ENCODE results near the gene CHPF. TPM values are rescaled to one million over a fixed set of nuclear protein-coding genes. Genes with fewer than 3 reads are reported as not detected.

Gene CHPF
- total and polyA plus RNA-seq, 9 donors = 46.1 to 74.6 (median 61.9) TPM

GRCh38 chr2:219506802-219507526 is 36.6 kb downstream of the CHPF start:
- WGBS (ENCODE audit: insufficient coverage) = 34% methylated on average over 5 of the region's 17 CpGs
- peak; percentile 61 for DNase-seq
- H3K4me1 ChIP-seq (ENCODE audit: control insufficient read depth, insufficient read depth, low read length) = peaks cover 67% of the 10 kb centered on the region

GRCh38 chr2:219506153-219506801 is 37.3 kb downstream of the CHPF start:
- H3K27ac ChIP-seq (ENCODE audit: low read length) = peak overlapping the region; percentile 69
- 71% methylated on average over 23 of the region's 23 CpGs for WGBS (ENCODE audit: insufficient coverage)
- DNase-seq = no peak
- H3K9me3 ChIP-seq (replicated peaks; ENCODE audit: control insufficient read depth, low read depth, low read length) = no peaks in the 10 kb centered on the region
- H3K4me1 ChIP-seq (ENCODE audit: control insufficient read depth, insufficient read depth, low read length) = peaks cover 67% of the 10 kb centered on the region
- no peak overlapping the region for H3K4me3 ChIP-seq (ENCODE audit: low read length)
- peaks cover 26% of the 10 kb centered on the region for H3K27me3 ChIP-seq (ENCODE audit: control insufficient read depth, insufficient read depth, low read length)
- peaks cover 54% of the 10 kb centered on the region for H3K36me3 ChIP-seq (ENCODE audit: control insufficient read depth, insufficient read depth, low read length)

More at GRCh38 chr2:219506802-219507526, 36.6 kb downstream of the CHPF start:
- Histone ChIP-seq H3K27ac (ENCODE audit: low read length) (peak overlapping the region; percentile 69), H3K27me3 (ENCODE audit: control insufficient read depth, insufficient read depth, low read length) (peaks cover 31% of the 10 kb centered on the region), H3K9me3 (replicated peaks; ENCODE audit: control insufficient read depth, low read depth, low read length) (no peaks in the 10 kb centered on the region), H3K36me3 (ENCODE audit: control insufficient read depth, insufficient read depth, low read length) (peaks cover 47% of the 10 kb centered on the region), H3K4me3 (ENCODE audit: low read length) (no peak overlapping the region)

- 91% methylated on average over 5 of the region's 9 CpGs for WGBS (ENCODE audit: insufficient coverage)
- Histone ChIP-seq H3K4me3 (ENCODE audit: low read length) (no peak overlapping the region), H3K9me3 (replicated peaks; ENCODE audit: control insufficient read depth, low read depth, low read length) (no peaks in the 10 kb centered on the region), H3K36me3 (ENCODE audit: control insufficient read depth, insufficient read depth, low read length) (peaks cover 55% of the 10 kb centered on the region), H3K27me3 (ENCODE audit: control insufficient read depth, insufficient read depth, low read length) (peaks cover 19% of the 10 kb centered on the region), H3K4me1 (ENCODE audit: control insufficient read depth, insufficient read depth, low read length) (peaks cover 65% of the 10 kb centered on the region), H3K27ac (ENCODE audit: low read length) (no peak overlapping the region)
- DNase-seq = no peak
Observed at GRCh38 chr2:219505585-219505984, 38.0 kb downstream of the CHPF start.

GRCh38 chr2:219502618-219503017 is 41.0 kb downstream of the CHPF start:
- peaks cover 5% of the 10 kb centered on the region for H3K27me3 ChIP-seq (ENCODE audit: control insufficient read depth, insufficient read depth, low read length)
- H3K36me3 ChIP-seq (ENCODE audit: control insufficient read depth, insufficient read depth, low read length) = peaks cover 55% of the 10 kb centered on the region
- H3K4me1 ChIP-seq (ENCODE audit: control insufficient read depth, insufficient read depth, low read length) = peaks cover 59% of the 10 kb centered on the region
- no peak overlapping the region for H3K4me3 ChIP-seq (ENCODE audit: low read length)
- no peak overlapping the region for H3K27ac ChIP-seq (ENCODE audit: low read length)
- DNase-seq = no peak
- no peaks in the 10 kb centered on the region for H3K9me3 ChIP-seq (replicated peaks; ENCODE audit: control insufficient read depth, low read depth, low read length)

- Histone ChIP-seq H3K4me3 (ENCODE audit: low read length) (no peak overlapping the region), H3K27ac (ENCODE audit: low read length) (no peak overlapping the region), H3K4me1 (ENCODE audit: control insufficient read depth, insufficient read depth, low read length) (peaks cover 59% of the 10 kb centered on the region), H3K36me3 (ENCODE audit: control insufficient read depth, insufficient read depth, low read length) (peaks cover 53% of the 10 kb centered on the region), H3K27me3 (ENCODE audit: control insufficient read depth, insufficient read depth, low read length) (peaks cover 12% of the 10 kb centered on the region), H3K9me3 (replicated peaks; ENCODE audit: control insufficient read depth, low read depth, low read length) (no peaks in the 10 kb centered on the region)
- 93% methylated on average over 14 of the region's 14 CpGs for whole genome bisulfite sequencing (ENCODE audit: insufficient coverage)
- DNase-seq = no peak
Observed at GRCh38 chr2:219501849-219502248, 41.8 kb downstream of the CHPF start.

GRCh38 chr2:219500135-219500534 is 43.5 kb downstream of the CHPF start:
- Histone ChIP-seq H3K27ac (ENCODE audit: low read length) (peak overlapping the region; percentile 49), H3K4me3 (ENCODE audit: low read length) (no peak overlapping the region), H3K27me3 (ENCODE audit: control insufficient read depth, insufficient read depth, low read length) (peaks cover 30% of the 10 kb centered on the region), H3K36me3 (ENCODE audit: control insufficient read depth, insufficient read depth, low read length) (peaks cover 37% of the 10 kb centered on the region), H3K4me1 (ENCODE audit: control insufficient read depth, insufficient read depth, low read length) (peaks cover 66% of the 10 kb centered on the region), H3K9me3 (replicated peaks; ENCODE audit: control insufficient read depth, low read depth, low read length) (no peaks in the 10 kb centered on the region)
- DNase-seq = peak; percentile 46
- no CpG with 5 or more reads among the region's 2 CpGs for WGBS (ENCODE audit: insufficient coverage)

DNA sequence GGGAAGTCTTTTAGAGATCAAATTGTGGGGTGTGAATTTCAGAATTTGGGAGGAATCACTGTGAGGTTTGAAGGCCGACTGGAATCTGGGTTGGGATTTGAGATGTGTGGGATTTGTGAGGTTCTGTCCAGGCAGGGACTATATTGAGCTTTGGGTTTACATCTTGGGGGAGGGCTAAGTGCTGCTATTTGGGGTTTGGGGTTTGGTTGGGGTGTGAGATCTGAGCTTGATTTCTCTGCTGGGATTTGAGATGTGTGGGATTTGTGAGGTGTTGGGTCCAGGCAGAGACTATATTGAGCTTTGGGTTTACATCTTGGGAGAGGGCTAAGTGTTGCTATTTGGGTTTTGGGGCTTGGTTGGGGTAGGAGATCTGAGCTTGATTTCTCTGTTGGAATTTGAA is 44.1 kb downstream of the CHPF start:
- peaks cover 69% of the 10 kb centered on the region for H3K4me1 ChIP-seq (ENCODE audit: control insufficient read depth, insufficient read depth, low read length)
- no peaks in the 10 kb centered on the region for H3K9me3 ChIP-seq (replicated peaks; ENCODE audit: control insufficient read depth, low read depth, low read length)
- 56% methylated on average over 1 of the region's 1 CpG for WGBS (ENCODE audit: insufficient coverage)
- no peak for DNase-seq
- peak overlapping the region; percentile 74 for H3K4me3 ChIP-seq (ENCODE audit: low read length)
- peak overlapping the region; percentile 25 for H3K27ac ChIP-seq (ENCODE audit: low read length)
- peaks cover 32% of the 10 kb centered on the region for H3K36me3 ChIP-seq (ENCODE audit: control insufficient read depth, insufficient read depth, low read length)
- peaks cover 35% of the 10 kb centered on the region for H3K27me3 ChIP-seq (ENCODE audit: control insufficient read depth, insufficient read depth, low read length)

- Histone ChIP-seq H3K4me3 (ENCODE audit: low read length) (peak overlapping the region; percentile 74), H3K27ac (ENCODE audit: low read length) (peak overlapping the region; percentile 98), H3K9me3 (replicated peaks; ENCODE audit: control insufficient read depth, low read depth, low read length) (no peaks in the 10 kb centered on the region), H3K36me3 (ENCODE audit: control insufficient read depth, insufficient read depth, low read length) (peaks cover 26% of the 10 kb centered on the region), H3K4me1 (ENCODE audit: control insufficient read depth, insufficient read depth, low read length) (peaks cover 73% of the 10 kb centered on the region), H3K27me3 (ENCODE audit: control insufficient read depth, insufficient read depth, low read length) (peaks cover 39% of the 10 kb centered on the region)
- DNase-seq = no peak
- 0% methylated on average over 3 of the region's 3 CpGs for WGBS (ENCODE audit: insufficient coverage)
Observed at GRCh38 chr2:219499058-219499307, 44.6 kb downstream of the CHPF start.

DNA sequence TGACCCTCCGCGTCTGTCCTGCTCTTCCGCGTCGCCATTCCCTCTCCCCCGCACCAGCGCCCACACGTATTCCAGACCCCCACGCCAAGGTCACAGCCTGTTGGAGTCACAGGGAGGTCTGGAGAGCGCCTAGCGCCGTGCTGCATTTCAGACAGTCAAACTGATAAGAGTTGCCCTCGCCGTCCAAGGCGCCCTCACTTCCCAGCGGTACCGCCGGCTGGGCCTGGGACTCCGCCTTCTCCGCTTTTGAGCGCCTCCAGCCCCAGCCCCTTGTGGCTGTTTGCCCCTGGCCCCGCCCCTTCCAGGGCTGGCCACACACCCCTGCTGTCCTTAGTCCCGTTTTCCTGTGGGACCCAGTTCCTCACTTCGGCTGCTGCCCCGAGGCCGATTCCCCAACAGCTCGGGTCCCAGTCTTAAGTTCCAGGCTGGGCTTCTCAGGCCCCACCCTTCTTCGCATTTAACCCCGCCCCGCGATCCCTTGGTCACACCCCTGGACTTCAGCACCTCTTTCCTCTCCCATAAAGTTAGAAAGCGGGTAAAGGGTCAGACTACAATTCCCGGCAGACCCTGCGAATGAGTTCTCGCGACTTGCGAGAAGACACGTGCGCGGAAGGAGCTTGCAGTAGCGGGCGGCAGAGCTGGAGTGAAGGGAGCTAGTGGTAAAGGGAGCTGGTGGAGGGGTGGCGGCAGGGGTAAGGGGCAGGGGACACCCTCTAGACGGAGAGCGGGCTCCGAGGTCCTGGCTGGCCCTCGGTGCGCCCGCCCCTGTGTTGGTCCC is 45.1 kb downstream of the CHPF start, which contains the start of gene GMPPA:
Gene GMPPA, plus strand, starts transcription at position 612 of the 778 bp plus-strand sequence. CDS start 1,085 bp downstream, outside the sequence.
- peaks cover 43% of the 10 kb centered on the region for H3K27me3 ChIP-seq (ENCODE audit: control insufficient read depth, insufficient read depth, low read length)
- DNase-seq = peak; percentile 99
- WGBS (ENCODE audit: insufficient coverage) = 0% methylated on average over 46 of the region's 49 CpGs
- peaks cover 22% of the 10 kb centered on the region for H3K36me3 ChIP-seq (ENCODE audit: control insufficient read depth, insufficient read depth, low read length)
- peaks cover 73% of the 10 kb centered on the region for H3K4me1 ChIP-seq (ENCODE audit: control insufficient read depth, insufficient read depth, low read length)
- H3K4me3 ChIP-seq (ENCODE audit: low read length) = peak within 1 kb of the TSS; percentile 74
- peak within 1 kb of the TSS; percentile 98 for H3K27ac ChIP-seq (ENCODE audit: low read length)
- H3K9me3 ChIP-seq (replicated peaks; ENCODE audit: control insufficient read depth, low read depth, low read length) = no peaks in the 10 kb centered on the region

Measured in muscle of leg (tissue), 11 donors.